GM12878 (cell line): ENCODE measurements around the gene UVRAG. TPM values are rescaled to one million over a fixed set of nuclear protein-coding genes. Genes with fewer than 3 reads are reported as not detected.

Experiments
- CBFB ChIP-seq: IDR thresholded peaks from 2 replicates; pipeline ENCODE4 v1.6.1; 2016; ENCODE audit warnings: antibody characterized with exemption, low read depth
- EGR1 ChIP-seq, 2 experiments: IDR thresholded peaks; 1 replicate in 1 of 2; 2 replicates in 1 of 2; pipeline ENCODE4 v1.6.1; 2011 to 2012; ENCODE audit warnings: low read depth in 2 of 2, low read length in 2 of 2, borderline replicate concordance in 1 of 2, mild to moderate bottlenecking in 1 of 2, moderate library complexity in 1 of 2
- MYC ChIP-seq: IDR thresholded peaks from 2 replicates; pipeline ENCODE4 v1.6.1; 2011; ENCODE audit warnings: mild to moderate bottlenecking, low read length, moderate library complexity, inconsistent platforms; ENCODE audit not compliant: insufficient read depth, insufficient replicate concordance, insufficient read length, severe bottlenecking
- SP1 ChIP-seq: IDR thresholded peaks from one replicate; pipeline ENCODE4 v1.6.1; 2011; ENCODE audit warnings: low read depth, low read length
- SREBF1 ChIP-seq: IDR thresholded peaks from 2 replicates; pipeline ENCODE4 v1.6.1; 2012; ENCODE audit warnings: mild to moderate bottlenecking, low read length
- WRNIP1 ChIP-seq: IDR thresholded peaks from 2 replicates; pipeline ENCODE4 v1.6.1; 2011; ENCODE audit warnings: low read depth, low read length, improper control_type of control experiment, borderline replicate concordance
- ZSCAN29 ChIP-seq: fragments of 450-650 bp; IDR thresholded peaks from 2 replicates; pipeline ENCODE4 v1.6.1; 2017; ENCODE audit warnings: mild to moderate bottlenecking, moderate library complexity
- polyA plus RNA-seq, 11 experiments: library from polyadenylated mRNA; depleted of rRNA in 4 of 11; unstranded in 6 of 11; stranded (reverse) in 5 of 11; fragments of >200 nt; fragmentation: Nextera tagmentation in 4 of 11; fragmentation: Illumina TruSeq in 1 of 11; extraction: Ambion mirVana in 4 of 11; extraction: Trizol in 1 of 11; gene quantifications; 1 replicate in 1 of 11; 2 replicates in 10 of 11; pipeline versions ENCODE4 v1.2.1 to v1.2.3, GENCODE V29; 2011 to 2016; ENCODE audit warnings: inconsistent platforms in 2 of 11, missing spikeins in 2 of 11, low read depth in 1 of 11
- total RNA-seq, 4 experiments: library from RNA; depleted of rRNA in 3 of 4; stranded (reverse); fragments of >200 nt in 3 of 4; fragmentation: Illumina TruSeq in 1 of 4; extraction: Trizol in 1 of 4; gene quantifications; 2 replicates each; pipeline versions ENCODE4 v1.2.1 to v1.2.3, GENCODE V29; 2013 to 2021
- TF ChIP-seq, protein P1 (sequence below): fragments of 450-650 bp; IDR thresholded peaks from 2 replicates; pipeline ENCODE4 v1.6.1; 2017; ENCODE audit warnings: borderline replicate concordance
- TF ChIP-seq, protein P2 (sequence below): fragments of 450-650 bp; IDR thresholded peaks from 2 replicates; pipeline ENCODE4 v1.6.1; 2017; ENCODE audit warnings: mild to moderate bottlenecking
- TF ChIP-seq, protein P3 (sequence below): IDR thresholded peaks from 2 replicates; pipeline ENCODE4 v1.6.1; 2011; ENCODE audit warnings: low read depth, low read length, improper control_type of control experiment, borderline replicate concordance
- TF ChIP-seq, protein P4 (sequence below): IDR thresholded peaks from 2 replicates; pipeline ENCODE4 v1.6.1; 2011; ENCODE audit warnings: mild to moderate bottlenecking, low read depth, low read length, moderate library complexity; ENCODE audit not compliant: insufficient replicate concordance

The UVRAG gene
- total and polyA plus RNA-seq, 10 of the 15 experiments (the other 5 are each of a cell fraction or from before 2014, with no cell fraction given), result 7.0 to 43.4 (median 37.0) TPM

DNA sequence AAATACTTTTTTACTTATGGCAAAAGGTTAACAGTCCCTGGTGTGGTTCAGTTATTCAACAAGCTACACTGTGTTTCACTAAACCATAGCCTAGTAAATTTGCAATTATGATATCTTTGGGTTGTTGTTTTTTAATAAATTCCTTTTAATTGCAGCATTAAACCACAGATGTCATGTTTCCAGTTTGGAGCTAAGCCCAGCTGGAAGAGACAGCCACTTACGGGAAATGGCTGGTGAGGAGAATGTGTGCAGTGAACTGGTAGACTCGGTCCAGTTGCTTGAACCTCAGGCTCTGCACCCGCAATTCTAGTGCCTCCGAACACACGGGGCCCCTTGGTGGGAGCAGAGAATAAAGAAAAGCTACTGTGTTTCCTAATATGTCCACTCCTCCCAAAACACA is 320.5 kb downstream of the UVRAG start (continued):
- TF ChIP-seq, protein P1, sequence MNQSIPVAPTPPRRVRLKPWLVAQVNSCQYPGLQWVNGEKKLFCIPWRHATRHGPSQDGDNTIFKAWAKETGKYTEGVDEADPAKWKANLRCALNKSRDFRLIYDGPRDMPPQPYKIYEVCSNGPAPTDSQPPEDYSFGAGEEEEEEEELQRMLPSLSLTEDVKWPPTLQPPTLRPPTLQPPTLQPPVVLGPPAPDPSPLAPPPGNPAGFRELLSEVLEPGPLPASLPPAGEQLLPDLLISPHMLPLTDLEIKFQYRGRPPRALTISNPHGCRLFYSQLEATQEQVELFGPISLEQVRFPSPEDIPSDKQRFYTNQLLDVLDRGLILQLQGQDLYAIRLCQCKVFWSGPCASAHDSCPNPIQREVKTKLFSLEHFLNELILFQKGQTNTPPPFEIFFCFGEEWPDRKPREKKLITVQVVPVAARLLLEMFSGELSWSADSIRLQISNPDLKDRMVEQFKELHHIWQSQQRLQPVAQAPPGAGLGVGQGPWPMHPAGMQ, result no peak
- TF ChIP-seq SP1 (no peak), MYC (no peak), ZSCAN29 (no peak), WRNIP1 (no peak), CBFB (no peak), EGR1 (IDR thresholded peaks at IDR 0.05; ENCODE audit: borderline replicate concordance in 1 of 2, low read depth in 2 of 2, low read length in 2 of 2) (no peak), SREBF1 (no peak)
- TF ChIP-seq, protein P2, sequence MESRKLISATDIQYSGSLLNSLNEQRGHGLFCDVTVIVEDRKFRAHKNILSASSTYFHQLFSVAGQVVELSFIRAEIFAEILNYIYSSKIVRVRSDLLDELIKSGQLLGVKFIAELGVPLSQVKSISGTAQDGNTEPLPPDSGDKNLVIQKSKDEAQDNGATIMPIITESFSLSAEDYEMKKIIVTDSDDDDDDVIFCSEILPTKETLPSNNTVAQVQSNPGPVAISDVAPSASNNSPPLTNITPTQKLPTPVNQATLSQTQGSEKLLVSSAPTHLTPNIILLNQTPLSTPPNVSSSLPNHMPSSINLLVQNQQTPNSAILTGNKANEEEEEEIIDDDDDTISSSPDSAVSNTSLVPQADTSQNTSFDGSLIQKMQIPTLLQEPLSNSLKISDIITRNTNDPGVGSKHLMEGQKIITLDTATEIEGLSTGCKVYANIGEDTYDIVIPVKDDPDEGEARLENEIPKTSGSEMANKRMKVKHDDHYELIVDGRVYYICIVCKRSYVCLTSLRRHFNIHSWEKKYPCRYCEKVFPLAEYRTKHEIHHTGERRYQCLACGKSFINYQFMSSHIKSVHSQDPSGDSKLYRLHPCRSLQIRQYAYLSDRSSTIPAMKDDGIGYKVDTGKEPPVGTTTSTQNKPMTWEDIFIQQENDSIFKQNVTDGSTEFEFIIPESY, result no peak
- TF ChIP-seq, protein P3, sequence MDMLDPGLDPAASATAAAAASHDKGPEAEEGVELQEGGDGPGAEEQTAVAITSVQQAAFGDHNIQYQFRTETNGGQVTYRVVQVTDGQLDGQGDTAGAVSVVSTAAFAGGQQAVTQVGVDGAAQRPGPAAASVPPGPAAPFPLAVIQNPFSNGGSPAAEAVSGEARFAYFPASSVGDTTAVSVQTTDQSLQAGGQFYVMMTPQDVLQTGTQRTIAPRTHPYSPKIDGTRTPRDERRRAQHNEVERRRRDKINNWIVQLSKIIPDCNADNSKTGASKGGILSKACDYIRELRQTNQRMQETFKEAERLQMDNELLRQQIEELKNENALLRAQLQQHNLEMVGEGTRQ, result no peak
- TF ChIP-seq, protein P4, sequence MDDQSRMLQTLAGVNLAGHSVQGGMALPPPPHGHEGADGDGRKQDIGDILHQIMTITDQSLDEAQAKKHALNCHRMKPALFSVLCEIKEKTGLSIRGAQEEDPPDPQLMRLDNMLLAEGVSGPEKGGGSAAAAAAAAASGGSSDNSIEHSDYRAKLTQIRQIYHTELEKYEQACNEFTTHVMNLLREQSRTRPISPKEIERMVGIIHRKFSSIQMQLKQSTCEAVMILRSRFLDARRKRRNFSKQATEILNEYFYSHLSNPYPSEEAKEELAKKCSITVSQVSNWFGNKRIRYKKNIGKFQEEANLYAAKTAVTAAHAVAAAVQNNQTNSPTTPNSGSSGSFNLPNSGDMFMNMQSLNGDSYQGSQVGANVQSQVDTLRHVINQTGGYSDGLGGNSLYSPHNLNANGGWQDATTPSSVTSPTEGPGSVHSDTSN, result no peak
